NCI-H774 (cell line): Measurements from ENCODE around the gene AMPH.
A peak's percentile ranks its signal among the peaks of the same experiment; 100 is the strongest.
"Not testable (repeated sequence)": the region's sequence is repeated elsewhere in the genome, so short reads cannot be mapped to it uniquely, and the experiment has no call there.

Experiments used
- DNase-seq: peaks from one replicate; lab custom pipeline; 2025; lab: John Stamatoyannopoulos, UW

AMPH gene

GRCh38 chr7:38394660-38395059, 236.5 kb downstream of the AMPH start:
- no peak for DNase-seq

GRCh38 chr7:38393874-38394273, 237.3 kb downstream of the AMPH start:
- DNase-seq, result no peak

- DNase-seq, result no peak
Measured at GRCh38 chr7:38391751-38392150, 239.4 kb downstream of the AMPH start.

GRCh38 chr7:38385682-38386081, 245.5 kb downstream of the AMPH start:
- DNase-seq, result no peak

- DNase-seq, result no peak
Measured at GRCh38 chr7:38383281-38383680, 247.9 kb downstream of the AMPH start.

GRCh38 chr7:38382684-38383083, 248.5 kb downstream of the AMPH start:
- no peak for DNase-seq

- no peak for DNase-seq
Measured at GRCh38 chr7:38375453-38375852, 255.7 kb downstream of the AMPH start.

- DNase-seq, result no peak
Measured at GRCh38 chr7:38374507-38374906, 256.7 kb downstream of the AMPH start.

GRCh38 chr7:38373155-38373554, 258.0 kb downstream of the AMPH start:
- no peak for DNase-seq

- DNase-seq, result no peak
Measured at GRCh38 chr7:38372290-38372689, 258.9 kb downstream of the AMPH start.

GRCh38 chr7:38369816-38370493, 261.2 kb downstream of the AMPH start:
- DNase-seq, result peak; percentile 61

GRCh38 chr7:38368191-38368605, 263.0 kb downstream of the AMPH start:
- peak; percentile 34 for DNase-seq

- DNase-seq, result no peak
Measured at GRCh38 chr7:38367301-38367890, 263.8 kb downstream of the AMPH start.

- peak; percentile 9 for DNase-seq
Measured at GRCh38 chr7:38363379-38363778, 267.8 kb downstream of the AMPH start.

GRCh38 chr7:38362611-38363237, 268.4 kb downstream of the AMPH start:
- DNase-seq, result not testable (repeated sequence)

GRCh38 chr7:38360776-38361175, 270.4 kb downstream of the AMPH start:
- no peak for DNase-seq

- DNase-seq, result not testable (repeated sequence)
Measured at GRCh38 chr7:38359071-38359601, 272.0 kb downstream of the AMPH start.

- DNase-seq, result not testable (repeated sequence)
Measured at GRCh38 chr7:38358273-38358831, 272.8 kb downstream of the AMPH start.

GRCh38 chr7:38354271-38354851, 276.8 kb downstream of the AMPH start:
- DNase-seq, result peak; percentile 22

GRCh38 chr7:38353431-38353881, 277.7 kb downstream of the AMPH start:
- not testable (repeated sequence) for DNase-seq

- DNase-seq, result no peak
Measured at GRCh38 chr7:38351601-38352000, 279.6 kb downstream of the AMPH start.

- DNase-seq, result not testable (repeated sequence)
Measured at GRCh38 chr7:38350777-38351176, 280.4 kb downstream of the AMPH start.
